B cell (primary cell): ENCODE results near the gene CEP120. TPM values are rescaled to one million over a fixed set of nuclear protein-coding genes. Genes with fewer than 3 reads are reported as not detected.

Experiments
- ATAC-seq: fragments of 200-7000 bp; cut with Tn5 transposase; one replicate; pipeline ENCODE4 v1.10.0; 2021; ENCODE audit warnings: low read depth, mild to moderate bottlenecking, moderate number of reproducible peaks, moderate library complexity
- CTCF ChIA-PET: fragments of 350-600 bp; sonication (Branson Sonifier 250); formaldehyde crosslinking; loops from one replicate; lab custom pipeline; 2021; ENCODE audit warnings: antibody characterized with exemption, inconsistent platforms; lab: Charles Lee
- POLR2A ChIA-PET: fragments of 350-600 bp; sonication (Branson Sonifier 250); formaldehyde crosslinking; loops from one replicate; lab custom pipeline; 2021; ENCODE audit warnings: antibody characterized with exemption; lab: Charles Lee
- DNase-seq: peaks from one replicate; pipeline ENCODE4 v3.0.0; 2013
- H2AFZ ChIP-seq: 2 replicates; pipeline ENCODE4 v1.6.1; 2012; ENCODE audit warnings: mild to moderate bottlenecking, low read depth, low read length; ENCODE audit not compliant: insufficient read depth, poor library complexity, severe bottlenecking
- H3K27ac ChIP-seq, 2 donors: 1 replicate in 1 of 2; 2 replicates in 1 of 2; pipeline ENCODE4 v1.5.1; 2012 to 2013; ENCODE audit warnings: low read length in 2 of 2, mild to moderate bottlenecking in 2 of 2, moderate library complexity in 1 of 2
- H3K27me3 ChIP-seq, 4 experiments: fragments of 200-600 bp in 1 of 4; sonication (generic) in 1 of 4; replicated peaks in 1 of 4; 1 replicate in 2 of 4; 2 replicates in 2 of 4; pipeline versions ENCODE4 v1.6.1 to v1.7.0; 2013 to 2016; ENCODE audit warnings: low read length in 3 of 4, mild to moderate bottlenecking in 2 of 4, mixed read lengths in 1 of 4, moderate library complexity in 1 of 4; ENCODE audit not compliant: insufficient read depth in 4 of 4, control insufficient read depth in 3 of 4; ENCODE audit errors: control extremely low read depth in 1 of 4
- H3K36me3 ChIP-seq, 2 experiments: replicated peaks in 1 of 2; 1 replicate in 1 of 2; 2 replicates in 1 of 2; pipeline versions ENCODE4 v1.6.1 to v1.7.1; 2013; ENCODE audit warnings: low read length in 1 of 2; ENCODE audit not compliant: insufficient read depth in 2 of 2, control insufficient read depth in 1 of 2; ENCODE audit errors: control extremely low read depth in 1 of 2, extremely low read depth in 1 of 2
- H3K4me1 ChIP-seq, 2 donors: fragments of 200-600 bp in 1 of 2; sonication (generic) in 1 of 2; 1 replicate in 1 of 2; 2 replicates in 1 of 2; pipeline versions ENCODE4 v1.5.1 to v1.6.1; 2013 to 2017; ENCODE audit warnings: low read length in 2 of 2; ENCODE audit not compliant: control insufficient read depth in 2 of 2, insufficient read depth in 2 of 2
- H3K4me2 ChIP-seq: replicated peaks from 2 replicates; pipeline ENCODE3; 2012; ENCODE audit warnings: mild to moderate bottlenecking, low read depth, low read length; ENCODE audit not compliant: poor library complexity, severe bottlenecking
- H3K4me3 ChIP-seq, 5 experiments: fragments of 200-600 bp in 1 of 5; sonication (generic) in 1 of 5; 1 replicate in 3 of 5; 2 replicates in 2 of 5; pipeline versions ENCODE4 v1.5.1 to v1.7.0; 2011 to 2016; ENCODE audit warnings: low read length in 4 of 5, mild to moderate bottlenecking in 4 of 5, low read depth in 2 of 5, control low read depth in 1 of 5, moderate library complexity in 1 of 5; ENCODE audit not compliant: insufficient read depth in 1 of 5; ENCODE audit errors: control extremely low read depth in 1 of 5, extremely low read depth in 1 of 5
- H3K79me2 ChIP-seq: fragments of 200-600 bp; sonication (generic); one replicate; pipeline ENCODE4 v1.6.0; 2016; ENCODE audit warnings: low read length; ENCODE audit not compliant: control insufficient read depth, insufficient read depth
- H3K9ac ChIP-seq: fragments of 200-600 bp; sonication (generic); 2 replicates; pipeline ENCODE4 v1.6.1; 2017; ENCODE audit warnings: mild to moderate bottlenecking, low read length, moderate library complexity
- H3K9me3 ChIP-seq, 3 donors: one replicate each; pipeline versions ENCODE4 v1.6.1 to v1.7.1; 2013; ENCODE audit warnings: low read length in 2 of 3; ENCODE audit not compliant: control insufficient read depth in 2 of 3, insufficient read depth in 1 of 3; ENCODE audit errors: control extremely low read depth in 1 of 3
- H4K20me1 ChIP-seq: 2 replicates; pipeline ENCODE4 v1.6.0; 2012; ENCODE audit warnings: mild to moderate bottlenecking, low read length; ENCODE audit not compliant: insufficient read depth, control insufficient read depth, poor library complexity, severe bottlenecking
- H3K27ac Mint-ChIP-seq: one replicate; pipeline ENCODE4 v1.8.0; 2021; ENCODE audit warnings: mixed read lengths
- H3K27me3 Mint-ChIP-seq: one replicate; pipeline ENCODE4 v1.8.0; 2021; ENCODE audit warnings: mixed read lengths
- H3K4me1 Mint-ChIP-seq: one replicate; pipeline ENCODE4 v1.8.0; 2021; ENCODE audit warnings: mixed read lengths
- H3K4me3 Mint-ChIP-seq: one replicate; pipeline ENCODE4 v1.8.0; 2021; ENCODE audit warnings: mixed read lengths
- H3K9me3 Mint-ChIP-seq: one replicate; pipeline ENCODE4 v1.8.0; 2022; ENCODE audit warnings: mixed read lengths; ENCODE audit not compliant: insufficient read depth
- CTCF ChIP-seq: fragments of 200-600 bp; IDR thresholded peaks from one replicate; pipeline ENCODE4 v1.8.0; 2022; ENCODE audit warnings: antibody characterized with exemption, mild to moderate bottlenecking
- EZH2 ChIP-seq: IDR thresholded peaks from 2 replicates; pipeline ENCODE4 v1.6.1; 2012; ENCODE audit warnings: borderline replicate concordance, low read depth, mild to moderate bottlenecking, moderate library complexity, low read length; ENCODE audit not compliant: insufficient read depth, poor library complexity, severe bottlenecking
- WGBS: methylation state at CpG from one replicate; pipeline ENCODE4 v1.1.5; 2013; ENCODE audit warnings: missing lambda C conversion rate; ENCODE audit not compliant: insufficient coverage; 5-methylcytosine and 5-hydroxymethylcytosine counted together
- intact Hi-C: fragments of 100-400 bp; cut with micrococcal nuclease; formaldehyde crosslinking; loops from one replicate; pipeline ENCODE4 v1.10.0; 2022
- polyA plus RNA-seq: library from polyadenylated mRNA; depleted of rRNA; stranded (reverse); fragments of >200 nt; gene quantifications from 2 replicates; pipeline ENCODE4 v1.2.3, GENCODE V29; 2012
- total RNA-seq, 2 donors: library from RNA; stranded (reverse); fragments of 120-200 nt in 1 of 2; gene quantifications; 1 replicate in 1 of 2; 2 replicates in 1 of 2; pipeline versions ENCODE4 v1.2.3 to v1.2.4, GENCODE V29; 2013 to 2022

Gene CEP120
- total and polyA plus RNA-seq, 2 donors (not counting 1 experiment from before 2014, with no cell fraction given): 15.7 to 89.7 TPM

GRCh38 chr5:123429993-123430392 lies 6.8 kb upstream of the CEP120 start:
- Mint-ChIP-seq H3K4me1 (no peaks in the 10 kb centered on the region), H3K27me3 (no peaks in the 10 kb centered on the region), H3K27ac (no peak overlapping the region), H3K4me3 (no peak overlapping the region), H3K9me3 (no peaks in the 10 kb centered on the region)
- Histone ChIP-seq H3K4me2 (no peak overlapping the region), H3K27me3 (no peaks in the 10 kb centered on the region), H2AFZ (no peak overlapping the region), H3K4me3 (no peak overlapping the region), H3K9ac (no peak overlapping the region), H4K20me1 (no peaks in the 10 kb centered on the region), H3K79me2 (no peaks in the 10 kb centered on the region), H3K9me3 (no peaks in the 10 kb centered on the region), H3K4me1 (no peaks in the 10 kb centered on the region), H3K36me3 (no peaks in the 10 kb centered on the region), H3K27ac (no peak overlapping the region)
- ATAC-seq (no peak), DNase-seq (no peak)
- 91% methylated on average over 1 of the region's 2 CpGs for WGBS
- ChIA-PET POLR2A (no interaction called here), CTCF (interaction anchor here (1.0 kb wide), 1 partner anchor 181 kb away, joined by 3 read pairs; no protein-coding TSS in a partner anchor)
- intact Hi-C loops: no loop called here
- TF ChIP-seq CTCF (no peak), EZH2 (no peak)

GRCh38 chr5:123429221-123429954 lies 6.2 kb upstream of the CEP120 start:
- Mint-ChIP-seq H3K27me3 (no peaks in the 10 kb centered on the region), H3K27ac (no peak overlapping the region), H3K4me3 (no peak overlapping the region), H3K4me1 (peaks cover 3% of the 10 kb centered on the region), H3K9me3 (no peaks in the 10 kb centered on the region)
- Histone ChIP-seq H3K4me2 (no peak overlapping the region), H2AFZ (no peak overlapping the region), H3K9me3 (no peaks in the 10 kb centered on the region), H3K4me1 (peaks cover 0 to under 1% of the 10 kb centered on the region in 2 donors), H3K4me3 (no peak overlapping the region), H3K27ac (no peak overlapping the region), H3K36me3 (no peaks in the 10 kb centered on the region), H3K9ac (no peak overlapping the region), H3K27me3 (no peaks in the 10 kb centered on the region), H4K20me1 (no peaks in the 10 kb centered on the region), H3K79me2 (no peaks in the 10 kb centered on the region)
- DNase-seq (no peak), ATAC-seq (no peak)
- ChIA-PET CTCF (interaction anchor here (1.0 kb wide), 1 partner anchor 182 kb away, joined by 3 read pairs; no protein-coding TSS in a partner anchor), POLR2A (no interaction called here)
- WGBS: 100% methylated on average over 1 of the region's 3 CpGs
- no peak for TF ChIP-seq CTCF
- TF ChIP-seq EZH2: no peak
- intact Hi-C loops: no loop called here
